ENCODE results near the gene GRIP1.

GRCh38 chr12:66572845-66573244 is 106.0 kb downstream of the GRIP1 start:
- TF ChIP-seq CTCF (IDR thresholded peaks at IDR 0.05) (no peak), EP300 (IDR thresholded peaks at IDR 0.05) (no peak)

Data from ovary (tissue), 3 donors.